PC-9 (cell line): ENCODE results near the gene SNRPB2.

Experiments
- CTCF ChIP-seq: fragments of 200-600 bp; sonication (generic); conservative IDR thresholded peaks from 2 replicates; pipeline ENCODE4 v1.6.1; 2017; ENCODE audit warnings: mixed run types, antibody characterized with exemption, mild to moderate bottlenecking, moderate library complexity
- EZH2 ChIP-seq: fragments of 200-600 bp; sonication (generic); IDR thresholded peaks from 2 replicates; pipeline ENCODE4 v1.8.0; 2017; ENCODE audit warnings: antibody characterized with exemption, low read depth

- TF ChIP-seq CTCF, result no peak
- no peak for TF ChIP-seq EZH2
Observed at GRCh38 chr20:16764560-16764959, 34.7 kb downstream of the SNRPB2 start.
